ENCODE results near the gene SPRYD7.
"Not testable (repeated sequence)": the region's sequence is repeated elsewhere in the genome, so short reads cannot be mapped to it uniquely, and the experiment has no call there.

SPRYD7 gene

DNA sequence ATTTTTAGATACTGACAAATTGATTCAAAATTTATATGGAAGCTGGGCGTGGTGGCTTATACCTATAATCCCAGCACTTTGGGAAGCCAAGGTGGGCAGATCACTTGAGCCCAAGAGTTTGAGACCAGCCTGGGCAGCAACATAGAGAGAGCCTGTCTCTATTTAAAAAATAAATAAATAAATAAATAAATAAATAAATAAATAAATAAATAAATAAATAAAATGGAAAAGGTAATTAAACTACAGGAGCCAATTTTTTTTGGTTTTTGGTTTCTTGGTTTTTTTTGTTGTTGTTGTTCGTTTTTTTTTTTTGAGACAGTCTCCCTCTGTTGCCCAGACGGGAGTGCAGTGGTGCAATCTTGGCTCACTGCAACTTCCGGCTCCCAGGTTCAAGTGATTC lies 31.3 kb upstream of the SPRYD7 start:
- Histone ChIP-seq H3K9ac (ENCODE audit: insufficient read length, low read depth) (no peak overlapping the region), H3K4me3 (ENCODE audit: insufficient read length, low read depth) (no peak overlapping the region), H3K27me3 (ENCODE audit: insufficient read depth, insufficient read length) (no peaks in the 10 kb centered on the region), H3K9me3 (ENCODE audit: insufficient read depth, low read length) (no peaks in the 10 kb centered on the region), H3K36me3 (ENCODE audit: insufficient read depth, insufficient read length, low read length) (no peaks in the 10 kb centered on the region), H3K4me1 (ENCODE audit: insufficient read depth, insufficient read length) (no peaks in the 10 kb centered on the region)
- TF ChIP-seq YY1 (IDR thresholded peaks at IDR 0.05; ENCODE audit: insufficient read depth, insufficient read length) (no peak), ZNF274 (IDR thresholded peaks at IDR 0.05; ENCODE audit: low read depth, low read length) (no peak), SUZ12 (IDR thresholded peaks at IDR 0.05; ENCODE audit: extremely low read depth, insufficient read depth, insufficient read length) (no peak)
- DNase-seq (ENCODE audit: low read depth, low spot score), result no peak

DNA sequence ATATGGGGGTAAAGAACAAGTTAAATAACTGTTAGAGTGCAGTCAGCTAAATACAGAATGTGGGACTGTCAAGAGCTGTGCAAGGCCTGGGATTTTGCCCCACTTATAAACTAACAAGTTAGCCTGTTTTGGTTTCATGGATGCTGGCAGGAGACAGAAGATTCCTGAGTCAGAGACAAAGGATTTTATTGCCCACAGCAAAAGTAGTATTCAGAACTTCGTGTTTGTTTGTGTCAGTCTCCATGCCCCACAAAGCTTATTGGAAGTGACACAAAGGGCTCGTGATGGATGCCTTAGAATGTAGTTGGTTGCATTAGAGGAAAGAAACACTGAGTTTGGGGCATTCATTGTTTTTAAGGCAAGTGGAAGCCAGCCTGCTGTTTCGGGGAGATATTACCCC lies 22.2 kb upstream of the SPRYD7 start:
- Histone ChIP-seq H3K9me3 (ENCODE audit: insufficient read depth, low read length) (no peaks in the 10 kb centered on the region), H3K9ac (ENCODE audit: insufficient read length, low read depth) (no peak overlapping the region), H3K27me3 (ENCODE audit: insufficient read depth, insufficient read length) (no peaks in the 10 kb centered on the region), H3K36me3 (ENCODE audit: insufficient read depth, insufficient read length, low read length) (no peaks in the 10 kb centered on the region), H3K4me3 (ENCODE audit: insufficient read length, low read depth) (no peak overlapping the region), H3K4me1 (ENCODE audit: insufficient read depth, insufficient read length) (no peaks in the 10 kb centered on the region)
- DNase-seq (ENCODE audit: low read depth, low spot score), result no peak
- TF ChIP-seq YY1 (IDR thresholded peaks at IDR 0.05; ENCODE audit: insufficient read depth, insufficient read length) (no peak), SUZ12 (IDR thresholded peaks at IDR 0.05; ENCODE audit: extremely low read depth, insufficient read depth, insufficient read length) (no peak), ZNF274 (IDR thresholded peaks at IDR 0.05; ENCODE audit: low read depth, low read length) (no peak)

DNA sequence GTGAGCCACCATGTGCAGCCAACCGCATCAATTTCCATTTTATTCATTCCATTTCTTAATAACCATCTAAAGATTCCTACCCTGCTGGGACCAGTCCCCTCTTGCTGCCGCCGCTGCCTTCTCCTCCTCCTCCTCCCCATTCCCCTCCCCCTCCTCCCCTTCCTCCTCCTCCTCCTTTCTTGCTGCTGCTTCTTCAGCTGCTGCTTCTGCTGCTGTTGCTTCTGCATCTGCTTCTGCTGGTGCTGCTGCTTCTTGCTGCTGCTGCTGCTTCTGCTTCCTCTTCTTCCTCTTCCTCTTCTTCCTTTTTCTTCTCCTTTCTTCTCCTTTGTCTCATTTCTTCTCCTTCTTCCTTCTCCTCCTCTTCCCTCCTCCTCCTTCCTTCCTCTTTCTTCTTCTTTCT lies 20.0 kb upstream of the SPRYD7 start:
- Histone ChIP-seq H3K4me3 (ENCODE audit: insufficient read length, low read depth) (no peak overlapping the region), H3K4me1 (ENCODE audit: insufficient read depth, insufficient read length) (no peaks in the 10 kb centered on the region), H3K9me3 (ENCODE audit: insufficient read depth, low read length) (no peaks in the 10 kb centered on the region), H3K36me3 (ENCODE audit: insufficient read depth, insufficient read length, low read length) (no peaks in the 10 kb centered on the region), H3K27me3 (ENCODE audit: insufficient read depth, insufficient read length) (no peaks in the 10 kb centered on the region), H3K9ac (ENCODE audit: insufficient read length, low read depth) (no peak overlapping the region)
- DNase-seq (ENCODE audit: low read depth, low spot score), result no peak
- TF ChIP-seq YY1 (IDR thresholded peaks at IDR 0.05; ENCODE audit: insufficient read depth, insufficient read length), result no peak
- no peak for TF ChIP-seq ZNF274 (IDR thresholded peaks at IDR 0.05; ENCODE audit: low read depth, low read length)
- no peak for TF ChIP-seq SUZ12 (IDR thresholded peaks at IDR 0.05; ENCODE audit: extremely low read depth, insufficient read depth, insufficient read length)

DNA sequence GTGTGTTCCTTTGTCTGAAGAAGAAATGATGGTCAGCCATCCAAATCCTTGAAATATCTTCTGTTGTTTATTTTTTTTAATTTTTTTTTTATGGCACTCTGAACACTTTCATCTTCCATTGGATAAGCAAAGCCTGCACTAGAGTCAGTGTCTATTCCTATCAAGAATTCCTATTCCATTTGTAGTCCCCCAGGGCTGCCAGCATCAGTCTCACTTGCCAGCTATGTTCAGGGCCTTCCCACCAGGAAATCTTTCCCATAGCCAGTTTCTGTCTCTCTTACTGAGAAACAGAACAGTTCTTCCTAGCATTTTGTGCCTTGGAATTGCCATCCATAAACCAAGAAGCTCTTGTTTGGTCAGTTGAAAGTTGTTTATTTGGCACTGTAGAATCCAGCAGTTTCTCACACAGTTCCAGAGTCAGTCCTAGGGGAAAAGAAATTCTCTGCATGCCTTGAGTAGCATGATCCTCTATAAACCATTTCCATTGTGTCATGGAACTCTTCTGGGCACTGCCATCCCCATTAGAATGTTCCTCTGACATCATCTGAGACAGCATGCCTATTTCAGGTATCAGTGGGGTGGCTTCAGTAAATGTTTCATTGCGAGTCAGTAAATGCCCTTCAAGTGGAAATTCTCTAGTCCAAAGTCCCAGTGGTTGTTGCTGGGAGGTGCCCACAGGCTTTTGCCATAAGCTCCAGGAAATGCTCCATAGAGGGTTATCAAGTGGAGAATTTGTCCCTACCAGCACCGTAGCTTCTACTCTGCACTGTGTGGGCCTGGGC lies 18.7 kb upstream of the SPRYD7 start:
- DNase-seq (ENCODE audit: low read depth, low spot score), result no peak
- H3K4me1 ChIP-seq (ENCODE audit: insufficient read depth, insufficient read length), result no peaks in the 10 kb centered on the region
- no peaks in the 10 kb centered on the region for H3K36me3 ChIP-seq (ENCODE audit: insufficient read depth, insufficient read length, low read length)
- H3K27me3 ChIP-seq (ENCODE audit: insufficient read depth, insufficient read length), result no peaks in the 10 kb centered on the region
- H3K9ac ChIP-seq (ENCODE audit: insufficient read length, low read depth), result no peak overlapping the region
- TF ChIP-seq ZNF274 (IDR thresholded peaks at IDR 0.05; ENCODE audit: low read depth, low read length) (no peak), YY1 (IDR thresholded peaks at IDR 0.05; ENCODE audit: insufficient read depth, insufficient read length) (no peak), SUZ12 (IDR thresholded peaks at IDR 0.05; ENCODE audit: extremely low read depth, insufficient read depth, insufficient read length) (no peak)
- H3K4me3 ChIP-seq (ENCODE audit: insufficient read length, low read depth), result no peak overlapping the region
- no peaks in the 10 kb centered on the region for H3K9me3 ChIP-seq (ENCODE audit: insufficient read depth, low read length)

DNA sequence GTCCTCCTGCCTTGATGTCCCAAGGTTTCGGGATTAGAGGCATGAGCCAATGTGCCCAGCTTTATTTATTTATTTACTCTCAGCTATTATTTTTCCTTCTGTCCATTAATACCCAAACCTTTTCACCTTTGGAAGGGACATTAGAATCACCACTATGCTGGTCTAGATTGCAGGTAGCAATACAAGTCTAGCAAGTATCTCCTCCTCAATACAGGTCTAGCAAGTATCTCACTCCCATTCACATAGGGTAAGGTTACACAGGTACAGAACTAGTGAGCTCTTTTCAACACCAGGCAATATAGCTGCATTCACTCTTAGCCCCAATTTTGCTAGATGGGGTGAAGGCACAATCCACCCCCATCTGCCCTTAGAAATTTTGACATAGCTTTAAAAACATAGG lies 17.4 kb upstream of the SPRYD7 start:
- no peak for TF ChIP-seq ZNF274 (IDR thresholded peaks at IDR 0.05; ENCODE audit: low read depth, low read length)
- no peak for TF ChIP-seq SUZ12 (IDR thresholded peaks at IDR 0.05; ENCODE audit: extremely low read depth, insufficient read depth, insufficient read length)
- no peak for TF ChIP-seq YY1 (IDR thresholded peaks at IDR 0.05; ENCODE audit: insufficient read depth, insufficient read length)
- Histone ChIP-seq H3K9ac (ENCODE audit: insufficient read length, low read depth) (no peak overlapping the region), H3K4me1 (ENCODE audit: insufficient read depth, insufficient read length) (no peaks in the 10 kb centered on the region), H3K4me3 (ENCODE audit: insufficient read length, low read depth) (no peak overlapping the region), H3K9me3 (ENCODE audit: insufficient read depth, low read length) (no peaks in the 10 kb centered on the region), H3K36me3 (ENCODE audit: insufficient read depth, insufficient read length, low read length) (no peaks in the 10 kb centered on the region), H3K27me3 (ENCODE audit: insufficient read depth, insufficient read length) (no peaks in the 10 kb centered on the region)
- DNase-seq (ENCODE audit: low read depth, low spot score), result no peak

DNA sequence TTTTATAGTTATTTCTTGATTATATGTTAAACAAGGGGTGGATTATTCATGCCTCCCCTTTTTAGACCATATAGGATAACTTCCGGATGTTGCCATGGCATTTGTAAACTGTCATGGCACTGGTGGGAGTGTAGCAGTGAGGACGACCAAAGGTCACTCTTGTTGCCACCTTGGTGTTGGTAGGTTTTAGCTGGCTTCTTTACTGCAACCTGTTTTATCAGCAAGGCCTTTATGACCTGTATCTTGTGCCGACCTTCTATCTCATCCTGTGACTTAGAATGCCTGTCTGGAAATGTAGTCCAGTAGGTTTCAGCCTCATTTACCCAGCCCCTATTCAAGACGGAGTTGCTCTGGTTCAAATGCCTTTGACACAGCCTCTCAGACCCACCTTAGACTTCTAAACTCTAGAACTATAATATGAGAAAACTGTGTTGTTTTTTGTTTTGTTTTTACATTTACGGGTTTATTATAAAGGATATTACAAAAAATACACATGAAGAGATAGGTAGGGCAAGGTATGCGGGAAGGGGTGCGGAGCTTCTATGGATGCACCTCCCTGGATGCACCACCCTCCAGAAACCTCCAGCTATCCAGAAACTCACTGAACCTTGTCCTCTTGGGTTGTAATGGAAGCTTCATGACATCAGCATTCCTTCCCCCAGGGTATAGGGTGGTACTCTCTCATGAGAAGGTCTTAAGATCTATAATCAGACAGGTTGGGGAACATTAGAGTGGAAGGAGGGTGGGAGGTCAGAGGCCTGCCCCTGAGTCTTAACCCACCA lies 15.8 kb upstream of the SPRYD7 start:
- Histone ChIP-seq H3K36me3 (ENCODE audit: insufficient read depth, insufficient read length, low read length) (no peaks in the 10 kb centered on the region), H3K9ac (ENCODE audit: insufficient read length, low read depth) (no peak overlapping the region), H3K4me3 (ENCODE audit: insufficient read length, low read depth) (no peak overlapping the region), H3K27me3 (ENCODE audit: insufficient read depth, insufficient read length) (no peaks in the 10 kb centered on the region), H3K9me3 (ENCODE audit: insufficient read depth, low read length) (no peaks in the 10 kb centered on the region), H3K4me1 (ENCODE audit: insufficient read depth, insufficient read length) (no peaks in the 10 kb centered on the region)
- DNase-seq (ENCODE audit: low read depth, low spot score), result no peak
- TF ChIP-seq ZNF274 (IDR thresholded peaks at IDR 0.05; ENCODE audit: low read depth, low read length) (no peak), YY1 (IDR thresholded peaks at IDR 0.05; ENCODE audit: insufficient read depth, insufficient read length) (no peak), SUZ12 (IDR thresholded peaks at IDR 0.05; ENCODE audit: extremely low read depth, insufficient read depth, insufficient read length) (no peak)

DNA sequence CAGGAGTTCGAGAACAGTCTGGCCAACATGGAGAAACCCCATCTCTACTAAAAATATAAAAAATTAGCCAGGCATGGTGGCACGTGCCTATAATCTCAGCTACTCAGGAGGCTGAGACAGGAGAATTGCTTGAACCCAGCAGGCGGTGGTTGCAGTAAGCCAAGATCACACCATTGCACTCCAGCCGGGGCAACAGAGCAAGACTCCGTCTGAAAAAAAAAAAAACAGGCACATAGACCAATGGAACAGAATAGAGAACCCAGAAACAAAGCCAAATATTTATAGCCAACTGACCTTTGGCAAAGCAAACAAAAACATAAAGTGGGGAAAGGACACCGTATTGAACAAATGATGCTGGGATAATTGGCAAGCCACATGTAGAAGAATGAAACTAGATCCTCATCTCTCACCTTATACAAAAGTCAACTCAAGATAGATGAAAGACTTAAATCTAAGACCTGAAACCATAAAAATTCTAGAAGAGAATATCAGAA lies 12.7 kb upstream of the SPRYD7 start:
- H3K36me3 ChIP-seq (ENCODE audit: insufficient read depth, insufficient read length, low read length); H3K4me3 ChIP-seq (ENCODE audit: insufficient read length, low read depth); H3K27me3 ChIP-seq (ENCODE audit: insufficient read depth, insufficient read length); H3K9me3 ChIP-seq (ENCODE audit: insufficient read depth, low read length); DNase-seq (ENCODE audit: low read depth, low spot score); H3K9ac ChIP-seq (ENCODE audit: insufficient read length, low read depth); H3K4me1 ChIP-seq (ENCODE audit: insufficient read depth, insufficient read length): not testable (repeated sequence)
